ENCODE measurements around the gene IQCK. TPM values are rescaled to one million over a fixed set of nuclear protein-coding genes. Genes with fewer than 3 reads are reported as not detected.

Gene IQCK
- total RNA-seq, 4 donors from 2014 or later: 9.0 to 16.3 (median 14.5) TPM

- Histone ChIP-seq H3K4me3 (peak overlapping the region in 1 of 2 donors; percentile 72), H3K4me1 (peaks cover 0 to 39% (median 9%) of the 10 kb centered on the region in 3 donors), H3K9me3 (no peaks in the 10 kb centered on the region), H3K27me3 (peaks cover 36% of the 10 kb centered on the region), H3K36me3 (peaks cover 0 to 8% of the 10 kb centered on the region in 2 donors), H3K27ac (peak overlapping the region in 3 of 4 donors; percentile 58 to 80 (median 61))
- TF ChIP-seq, protein P1, sequence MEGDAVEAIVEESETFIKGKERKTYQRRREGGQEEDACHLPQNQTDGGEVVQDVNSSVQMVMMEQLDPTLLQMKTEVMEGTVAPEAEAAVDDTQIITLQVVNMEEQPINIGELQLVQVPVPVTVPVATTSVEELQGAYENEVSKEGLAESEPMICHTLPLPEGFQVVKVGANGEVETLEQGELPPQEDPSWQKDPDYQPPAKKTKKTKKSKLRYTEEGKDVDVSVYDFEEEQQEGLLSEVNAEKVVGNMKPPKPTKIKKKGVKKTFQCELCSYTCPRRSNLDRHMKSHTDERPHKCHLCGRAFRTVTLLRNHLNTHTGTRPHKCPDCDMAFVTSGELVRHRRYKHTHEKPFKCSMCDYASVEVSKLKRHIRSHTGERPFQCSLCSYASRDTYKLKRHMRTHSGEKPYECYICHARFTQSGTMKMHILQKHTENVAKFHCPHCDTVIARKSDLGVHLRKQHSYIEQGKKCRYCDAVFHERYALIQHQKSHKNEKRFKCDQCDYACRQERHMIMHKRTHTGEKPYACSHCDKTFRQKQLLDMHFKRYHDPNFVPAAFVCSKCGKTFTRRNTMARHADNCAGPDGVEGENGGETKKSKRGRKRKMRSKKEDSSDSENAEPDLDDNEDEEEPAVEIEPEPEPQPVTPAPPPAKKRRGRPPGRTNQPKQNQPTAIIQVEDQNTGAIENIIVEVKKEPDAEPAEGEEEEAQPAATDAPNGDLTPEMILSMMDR (IDR thresholded peaks at IDR 0.05): no peak
- TF ChIP-seq EP300 (IDR thresholded peaks at IDR 0.05) (no peak), POLR2AphosphoS5 (IDR thresholded peaks at IDR 0.05) (no peak), POLR2A (IDR thresholded peaks at IDR 0.05) (no peak)
- ATAC-seq: no peak
- WGBS, 2 donors (ENCODE audit: low coverage in 1 of 2): 72 to 80% methylated on average over 3 of the region's 3 CpGs
Observed at GRCh38 chr16:19882646-19883045, 164.6 kb downstream of the IQCK start.

DNA sequence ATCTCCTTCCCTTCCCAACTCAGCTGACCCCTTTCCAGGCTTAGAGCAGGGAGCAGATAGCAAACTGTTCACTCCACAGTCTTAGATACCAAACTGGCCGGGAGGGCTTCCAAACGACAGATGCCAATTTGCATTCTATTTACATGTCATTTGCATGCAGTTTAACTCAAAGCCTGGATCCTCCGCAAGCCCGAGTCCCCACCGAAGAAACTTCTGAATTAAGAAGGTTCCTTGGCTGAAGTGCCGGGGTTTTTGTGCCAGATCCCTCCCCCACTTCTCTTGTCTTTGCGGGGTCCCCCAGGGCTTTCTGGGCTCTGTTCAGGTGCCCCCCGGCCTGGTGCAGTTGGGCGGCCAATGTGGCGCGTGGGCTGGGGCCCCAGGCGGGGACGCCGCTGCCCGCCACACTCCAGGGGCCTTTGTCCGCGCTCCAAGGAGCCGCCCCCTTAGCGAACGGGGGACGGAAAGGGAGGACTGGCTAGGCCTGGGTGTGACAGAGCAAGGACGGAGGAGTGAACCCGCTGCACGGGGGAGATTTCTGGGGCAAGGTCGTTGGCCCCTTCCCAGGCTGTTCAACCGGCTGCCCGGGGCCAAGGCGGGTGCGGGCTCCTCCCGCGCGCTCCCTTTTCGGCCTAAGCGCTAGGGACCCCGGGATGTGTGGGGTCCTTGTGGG, 165.4 kb downstream of the IQCK start:
- ATAC-seq: no peak
- Histone ChIP-seq H3K27me3 (peaks cover 36% of the 10 kb centered on the region), H3K4me3 (peak overlapping the region; percentile 68 to 72), H3K36me3 (peaks cover 0 to 8% of the 10 kb centered on the region in 2 donors), H3K27ac (peak overlapping the region in 3 of 4 donors; percentile 58 to 80 (median 61)), H3K9me3 (no peaks in the 10 kb centered on the region), H3K4me1 (peaks cover 0 to 39% (median 9%) of the 10 kb centered on the region in 3 donors)
- WGBS, 2 donors (ENCODE audit: low coverage in 1 of 2): 8 to 20% methylated on average over 2 to 9 of the region's 35 CpGs
- TF ChIP-seq EP300 (IDR thresholded peaks at IDR 0.05) (no peak), POLR2AphosphoS5 (IDR thresholded peaks at IDR 0.05) (no peak), POLR2A (IDR thresholded peaks at IDR 0.05) (no peak)
- TF ChIP-seq, protein P1 (IDR thresholded peaks at IDR 0.05): no peak

GRCh38 chr16:19883966-19884485, 166.0 kb downstream of the IQCK start:
- H3K9me3 ChIP-seq: no peaks in the 10 kb centered on the region
- peaks cover 36% of the 10 kb centered on the region for H3K27me3 ChIP-seq
- peaks cover 0 to 39% (median 9%) of the 10 kb centered on the region in 3 donors for H3K4me1 ChIP-seq
- peak overlapping the region; percentile 68 to 72 for H3K4me3 ChIP-seq
- peak overlapping the region in 3 of 4 donors; percentile 56 to 80 (median 58) for H3K27ac ChIP-seq
- TF ChIP-seq POLR2AphosphoS5 (IDR thresholded peaks at IDR 0.05) (no peak), EP300 (IDR thresholded peaks at IDR 0.05) (no peak), POLR2A (IDR thresholded peaks at IDR 0.05) (no peak)
- TF ChIP-seq, protein P1 (IDR thresholded peaks at IDR 0.05): no peak
- WGBS, 2 donors (ENCODE audit: low coverage in 1 of 2): 0% methylated on average over 3 to 8 of the region's 24 CpGs
- no peak for ATAC-seq
- peaks cover 0 to 5% of the 10 kb centered on the region in 2 donors for H3K36me3 ChIP-seq

GRCh38 chr16:19884611-19885450, 166.8 kb downstream of the IQCK start, which contains the start of gene GPRC5B:
Gene GPRC5B, minus strand, starts transcription at chr16:19884848. Its CDS starts 12,003 bp downstream, at chr16:19872845.
- 1 to 4% methylated on average over 11 to 23 of the region's 85 CpGs for WGBS, 2 donors (ENCODE audit: low coverage in 1 of 2)
- no peak for TF ChIP-seq POLR2AphosphoS5 (IDR thresholded peaks at IDR 0.05)
- TF ChIP-seq, protein P1 (IDR thresholded peaks at IDR 0.05): peak in 2 of 4 experiments; percentile 17 to 29
- peak in 1 of 2 donors; percentile 24 for TF ChIP-seq POLR2A (IDR thresholded peaks at IDR 0.05)
- peak within 1 kb of the TSS in 3 of 4 donors; percentile 56 to 80 (median 58) for H3K27ac ChIP-seq

More at GRCh38 chr16:19884611-19885450, 166.8 kb downstream of the IQCK start, which contains the start of gene GPRC5B:
- peaks cover 0 to 4% of the 10 kb centered on the region in 2 donors for H3K36me3 ChIP-seq
- H3K9me3 ChIP-seq: no peaks in the 10 kb centered on the region
- peak; percentile 77 for ATAC-seq
- H3K4me3 ChIP-seq: peak within 1 kb of the TSS; percentile 68 to 72
- peaks cover 36% of the 10 kb centered on the region for H3K27me3 ChIP-seq
- H3K4me1 ChIP-seq: peaks cover 0 to 39% (median 9%) of the 10 kb centered on the region in 3 donors
